Colonic mucosa (tissue), 4 donors: ENCODE data around the gene WWOX. TPM values are rescaled to one million over a fixed set of nuclear protein-coding genes. Genes with fewer than 3 reads are reported as not detected.

Source experiments
- DNase-seq: peaks from one replicate; pipeline ENCODE4 v3.0.0-alpha.2; 2020
- H3K27ac ChIP-seq: fragments of 200-600 bp; one replicate; pipeline ENCODE4 v1.8.0; 2021
- H3K27me3 ChIP-seq: fragments of 200-600 bp; one replicate; pipeline ENCODE4 v1.8.0; 2021
- H3K36me3 ChIP-seq: fragments of 200-600 bp; one replicate; pipeline ENCODE4 v1.8.0; 2021
- H3K4me1 ChIP-seq: fragments of 200-600 bp; one replicate; pipeline ENCODE4 v1.8.0; 2021; ENCODE audit warnings: mild to moderate bottlenecking
- H3K4me3 ChIP-seq: fragments of 200-600 bp; one replicate; pipeline ENCODE4 v1.8.0; 2021
- H3K9ac ChIP-seq, 2 donors: one replicate each; pipeline ENCODE4 v1.7.0; 2013; ENCODE audit warnings: control low read depth in 2 of 2, low read depth in 2 of 2, low read length in 2 of 2
- H3K9me3 ChIP-seq: fragments of 200-600 bp; one replicate; pipeline ENCODE4 v1.8.0; 2021
- CTCF ChIP-seq: fragments of 200-600 bp; IDR thresholded peaks from one replicate; pipeline ENCODE4 v1.8.0; 2022; ENCODE audit warnings: antibody characterized with exemption, mild to moderate bottlenecking
- intact Hi-C: fragments of 100-400 bp; cut with DNase I; formaldehyde crosslinking; loops from one replicate; pipeline ENCODE4 v1.14.1; 2022
- total RNA-seq, 2 donors: library from RNA; stranded (reverse); fragmentation: NEBNext Ultra II Directional in 1 of 2; extraction: Animal tissue kit (Norgen Biotek cat#: 25700) in 1 of 2; gene quantifications; one replicate each; pipeline ENCODE4 v1.2.1, GENCODE V29; 2021
- donor health status: healthy.
- donor health status: DM: no; HTN: no; CAD: no.
- donor health status: DM: no; HTN: no; CAD: no.

Gene WWOX
- total RNA-seq, 2 donors from 2014 or later = 7.2 to 11.0 TPM

GRCh38 chr16:78882751-78883150, 783.3 kb downstream of the WWOX start:
- Histone ChIP-seq H3K4me3 (no peak overlapping the region), H3K9ac (no peak overlapping the region), H3K27me3 (no peaks in the 10 kb centered on the region), H3K36me3 (no peaks in the 10 kb centered on the region), H3K9me3 (no peaks in the 10 kb centered on the region), H3K27ac (no peak overlapping the region), H3K4me1 (no peaks in the 10 kb centered on the region)
- DNase-seq = no peak
- TF ChIP-seq CTCF = no peak
- intact Hi-C loops = no loop called here

DNA sequence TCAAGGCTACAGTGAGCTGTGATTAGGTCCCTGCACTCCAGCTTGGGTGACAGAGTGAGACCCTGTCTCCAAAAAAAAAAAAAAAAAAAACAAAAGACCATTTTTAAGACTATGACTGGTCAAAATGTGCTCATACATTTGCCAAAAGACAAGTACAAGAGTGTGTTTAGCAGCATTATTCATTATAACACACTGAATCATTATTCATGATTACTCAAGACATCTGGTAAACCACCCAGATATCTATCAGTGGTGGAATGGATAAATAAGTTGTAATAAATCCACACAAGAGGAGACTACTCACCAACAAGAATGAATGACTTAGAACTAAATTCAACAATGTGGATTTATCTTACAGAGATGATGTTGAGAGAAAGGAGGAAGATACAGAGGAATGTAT, 784.8 kb downstream of the WWOX start:
- no peak for DNase-seq
- intact Hi-C loops = no loop called here
- no peaks in the 10 kb centered on the region for H3K36me3 ChIP-seq
- H3K27ac ChIP-seq = no peak overlapping the region
- no peaks in the 10 kb centered on the region for H3K27me3 ChIP-seq
- TF ChIP-seq CTCF = no peak
- no peak overlapping the region for H3K4me3 ChIP-seq
- H3K4me1 ChIP-seq = no peaks in the 10 kb centered on the region
- H3K9me3 ChIP-seq = no peaks in the 10 kb centered on the region
- H3K9ac ChIP-seq = no peak overlapping the region

DNA sequence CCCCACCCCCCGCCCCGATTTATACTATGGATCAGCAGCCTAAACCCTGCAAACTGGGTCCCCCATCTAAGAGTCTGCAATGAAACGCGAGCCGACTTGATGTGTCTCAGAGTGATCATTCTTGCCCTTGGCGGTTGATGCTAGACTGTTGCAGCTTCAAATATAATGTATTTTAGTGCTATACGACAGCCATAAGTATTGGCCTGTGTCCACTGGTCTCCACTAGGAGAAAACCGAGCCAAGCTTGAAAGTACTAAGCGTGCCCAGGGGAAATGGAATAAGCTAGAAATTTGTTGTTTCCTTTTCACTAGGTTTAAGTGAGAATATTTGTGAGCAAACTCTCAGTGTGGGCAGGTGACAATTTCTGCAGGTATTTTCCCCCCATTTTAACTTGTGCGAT, 789.9 kb downstream of the WWOX start:
- no peak for DNase-seq
- Histone ChIP-seq H3K36me3 (no peaks in the 10 kb centered on the region), H3K27ac (no peak overlapping the region), H3K4me3 (no peak overlapping the region), H3K9me3 (no peaks in the 10 kb centered on the region), H3K9ac (no peak overlapping the region), H3K4me1 (no peaks in the 10 kb centered on the region), H3K27me3 (no peaks in the 10 kb centered on the region)
- intact Hi-C loops = no loop called here
- TF ChIP-seq CTCF = no peak

GRCh38 chr16:78890373-78890895, 791.0 kb downstream of the WWOX start:
- Histone ChIP-seq H3K4me1 (no peaks in the 10 kb centered on the region), H3K9me3 (no peaks in the 10 kb centered on the region), H3K9ac (no peak overlapping the region), H3K27ac (no peak overlapping the region), H3K27me3 (no peaks in the 10 kb centered on the region), H3K4me3 (no peak overlapping the region), H3K36me3 (no peaks in the 10 kb centered on the region)
- TF ChIP-seq CTCF = no peak
- DNase-seq = no peak
- intact Hi-C loops = no loop called here

DNA sequence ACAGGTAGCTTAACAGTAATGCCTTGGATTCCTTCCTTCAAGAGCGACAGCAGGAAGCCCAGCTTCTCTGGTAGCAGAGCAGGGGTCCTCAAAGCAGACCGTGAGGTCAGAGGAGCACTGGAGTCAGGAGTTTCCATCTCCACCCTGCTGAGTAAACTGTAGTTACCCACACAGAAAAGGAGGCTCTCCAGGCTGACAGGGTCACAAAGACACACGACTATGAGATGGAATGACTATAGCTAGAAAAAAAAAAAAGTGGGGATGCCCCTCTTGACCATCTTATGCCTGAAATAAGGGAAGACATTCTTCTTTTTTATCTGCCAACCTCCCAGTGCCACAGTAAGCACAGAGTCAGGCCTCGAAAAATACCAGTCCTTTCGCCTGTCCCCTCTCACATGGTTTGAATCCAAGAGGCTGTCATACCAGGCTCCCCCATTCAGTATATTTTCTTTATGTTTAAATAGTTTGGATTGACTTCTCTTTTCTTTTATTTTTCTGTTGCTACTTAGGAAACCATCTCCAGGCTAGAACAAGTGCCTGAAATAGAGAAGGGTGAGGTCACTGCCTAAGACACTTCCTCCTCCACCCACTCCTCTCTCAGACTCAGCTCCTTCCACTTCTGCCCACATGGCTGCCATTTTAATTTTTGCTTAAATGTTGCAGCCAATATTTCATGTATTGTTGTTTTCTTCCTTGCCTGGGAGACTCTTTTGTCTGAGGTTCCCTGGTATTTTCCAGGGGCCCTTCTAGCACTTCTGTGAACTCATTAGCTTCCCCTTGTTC, 793.7 kb downstream of the WWOX start:
- DNase-seq = no peak
- intact Hi-C loops = no loop called here

More for the DNA sequence above, 793.7 kb downstream of the WWOX start:
- TF ChIP-seq CTCF = no peak
- no peak overlapping the region for H3K4me3 ChIP-seq
- no peaks in the 10 kb centered on the region for H3K4me1 ChIP-seq
- no peaks in the 10 kb centered on the region for H3K9me3 ChIP-seq
- no peak overlapping the region for H3K9ac ChIP-seq
- no peaks in the 10 kb centered on the region for H3K36me3 ChIP-seq
- no peaks in the 10 kb centered on the region for H3K27me3 ChIP-seq
- no peak overlapping the region for H3K27ac ChIP-seq
